HCT116 (cell line): ENCODE results near the gene ALLC. TPM values are rescaled to one million over a fixed set of nuclear protein-coding genes. Genes with fewer than 3 reads are reported as not detected.

Source experiments
- ATAC-seq: fragments of 200-7000 bp; cut with Tn5 transposase; 2 replicates; pipeline ENCODE4 v1.9.1; 2020; ENCODE audit warnings: mild to moderate bottlenecking, moderate library complexity
- BruUV-seq: library from RNA; stranded (reverse); fragments of 400-500 nt; replicated peaks from 2 replicates; lab custom pipeline; 2021; lab: Mats Ljungman, UMichigan
- CTCF ChIA-PET: fragments of 300-600 bp; sonication (Branson Sonifier 250); formaldehyde crosslinking; loops from one replicate; lab custom pipeline; 2021; ENCODE audit warnings: antibody characterized with exemption; lab: Charles Lee
- POLR2A ChIA-PET: fragments of 300-600, 350-600 bp; sonication (Branson Sonifier 250); formaldehyde crosslinking; loops from one replicate; lab custom pipeline; 2021; ENCODE audit warnings: antibody characterized with exemption; lab: Charles Lee
- RAD21 ChIA-PET, 2 experiments: fragments of 300-600 bp; sonication (Branson Sonifier 250); formaldehyde crosslinking; loops; one replicate each; lab custom pipeline; 2023; ENCODE audit warnings: low total read pairs in 2 of 2; ENCODE audit not compliant: uncharacterized antibody in 2 of 2, unreplicated experiment in 2 of 2, low non-redundant PET in 1 of 2; lab: Charles Lee
- DNase-seq: peaks from one replicate; pipeline ENCODE4 v3.0.0-alpha.2; 2010; ENCODE audit warnings: low read depth, low spot score
- H2AFZ ChIP-seq: fragments of 200-600 bp; shearing (Covaris generic), sonication (generic); 2 replicates; pipeline ENCODE4 v1.6.1; 2017; ENCODE audit warnings: low read depth, mixed run types, mixed read lengths, antibody characterized with exemption, low read length; ENCODE audit not compliant: poor library complexity, severe bottlenecking
- H3K27ac ChIP-seq: 2 replicates; pipeline ENCODE4 v1.5.1; 2012; ENCODE audit warnings: low read depth, low read length
- H3K27me3 ChIP-seq: fragments of 200-600 bp; sonication (generic); 2 replicates; pipeline ENCODE4 v1.6.1; 2016; ENCODE audit warnings: mixed run types, low read length, mixed read lengths; ENCODE audit not compliant: insufficient read depth
- H3K36me3 ChIP-seq, 2 experiments: fragments of 200-500 bp in 1 of 2; fragments of 200-600 bp in 1 of 2; sonication (Bioruptor generic) in 1 of 2; sonication (generic) in 1 of 2; 2 replicates each; pipeline versions ENCODE4 v1.5.1 to v1.6.1; 2014 to 2016; ENCODE audit warnings: low read length in 2 of 2, inconsistent platforms in 1 of 2, mixed read lengths in 1 of 2, mixed run types in 1 of 2; ENCODE audit not compliant: insufficient read depth in 2 of 2, control insufficient read depth in 1 of 2
- H3K4me1 ChIP-seq, 2 experiments: fragments of 200-600 bp in 1 of 2; sonication (generic) in 1 of 2; 2 replicates each; pipeline versions ENCODE4 v1.5.1 to v1.6.1; 2012 to 2017; ENCODE audit warnings: low read length in 2 of 2, inconsistent platforms in 1 of 2, mild to moderate bottlenecking in 1 of 2, mixed read lengths in 1 of 2, mixed run types in 1 of 2, moderate library complexity in 1 of 2; ENCODE audit not compliant: insufficient read depth in 2 of 2, control insufficient read depth in 1 of 2
- H3K4me2 ChIP-seq: fragments of 200-600 bp; sonication (generic); 2 replicates; pipeline ENCODE4 v1.6.1; 2017; ENCODE audit warnings: mixed run types, low read length, mixed read lengths
- H3K4me3 ChIP-seq, 2 experiments: fragments of 200-600 bp in 1 of 2; sonication (generic) in 1 of 2; replicated peaks in 1 of 2; 2 replicates each; pipeline ENCODE4 v1.5.1; 2011 to 2016; ENCODE audit warnings: low read length in 2 of 2, control low read depth in 1 of 2, low read depth in 1 of 2, mild to moderate bottlenecking in 1 of 2, mixed read lengths in 1 of 2, mixed run types in 1 of 2
- H3K79me2 ChIP-seq: fragments of 200-600 bp; sonication (generic); 2 replicates; pipeline ENCODE4 v1.6.1; 2017; ENCODE audit warnings: mild to moderate bottlenecking, mixed run types, low read length, moderate library complexity, mixed read lengths; ENCODE audit not compliant: insufficient read depth
- H3K9ac ChIP-seq: fragments of 200-600 bp; sonication (generic); 2 replicates; pipeline ENCODE4 v1.6.1; 2016; ENCODE audit warnings: low read length, mixed read lengths
- H3K9me2 ChIP-seq: fragments of 200-600 bp; sonication (generic), shearing (Covaris generic); 2 replicates; pipeline ENCODE4 v1.6.1; 2017; ENCODE audit warnings: mixed run types, mild to moderate bottlenecking, moderate library complexity; ENCODE audit not compliant: insufficient read depth
- H3K9me3 ChIP-seq, 2 experiments: fragments of 200-500 bp in 1 of 2; fragments of 200-600 bp in 1 of 2; sonication (Bioruptor generic) in 1 of 2; sonication (generic) in 1 of 2; 2 replicates each; pipeline ENCODE4 v1.6.1; 2014 to 2017; ENCODE audit warnings: low read length in 2 of 2, mixed read lengths in 2 of 2, inconsistent platforms in 1 of 2, low read depth in 1 of 2, mild to moderate bottlenecking in 1 of 2, mixed run types in 1 of 2, moderate library complexity in 1 of 2; ENCODE audit not compliant: control insufficient read depth in 1 of 2, insufficient read depth in 1 of 2
- H4K20me1 ChIP-seq: fragments of 200-600 bp; sonication (generic), shearing (Covaris generic); 2 replicates; pipeline ENCODE4 v1.6.1; 2017; ENCODE audit warnings: mixed run types, mild to moderate bottlenecking, moderate library complexity; ENCODE audit not compliant: insufficient read depth
- ELF1 ChIP-seq: IDR thresholded peaks from 2 replicates; pipeline ENCODE4 v1.6.1; 2012; ENCODE audit warnings: low read depth, borderline replicate concordance
- MAX ChIP-seq: IDR thresholded peaks from 2 replicates; pipeline ENCODE4 v1.6.1; 2012
- POLR2A ChIP-seq: IDR thresholded peaks from 2 replicates; pipeline ENCODE4 v1.7.0; 2011; ENCODE audit warnings: borderline replicate concordance; ENCODE audit not compliant: insufficient read depth, insufficient read length; ENCODE audit errors: extremely low read depth
- POLR2AphosphoS5 ChIP-seq: IDR thresholded peaks from 2 replicates; pipeline ENCODE4 v1.6.1; 2011; ENCODE audit warnings: mild to moderate bottlenecking, low read depth, low read length, moderate library complexity
- RAD21 ChIP-seq: IDR thresholded peaks from 2 replicates; pipeline ENCODE4 v1.6.1; 2012; ENCODE audit warnings: low read depth, mild to moderate bottlenecking
- REST ChIP-seq: IDR thresholded peaks from 2 replicates; pipeline ENCODE4 v1.6.1; 2012; ENCODE audit warnings: low read depth
- ZBTB33 ChIP-seq: IDR thresholded peaks from 2 replicates; pipeline ENCODE4 v1.6.1; 2011; ENCODE audit warnings: mild to moderate bottlenecking, low read length, moderate library complexity; ENCODE audit not compliant: insufficient replicate concordance; ENCODE audit errors: extremely low read depth
- ZFX ChIP-seq: fragments of 450-650 bp; IDR thresholded peaks from 2 replicates; pipeline ENCODE4 v1.6.1; 2017
- intact Hi-C: fragments of 100-400 bp; cut with micrococcal nuclease; formaldehyde crosslinking; loops from 2 replicates; pipeline ENCODE4 v1.10.0; 2022
- total RNA-seq: library from RNA; stranded (reverse); gene quantifications from one replicate; pipeline ENCODE4 v1.2.1, GENCODE V29; 2021; ENCODE audit not compliant: unreplicated experiment

The ALLC gene
- total RNA-seq, 1 experiment from 2014 or later, result not detected

GRCh38 chr2:3751251-3751650, 93.3 kb downstream of the ALLC start:
- ChIA-PET CTCF (no interaction called here), RAD21 (no interaction called here), POLR2A (no interaction called here)
- H3K4me2 ChIP-seq, result no peak overlapping the region
- peaks cover 0 to 8% of the 10 kb centered on the region in 2 experiments; a peak in 2 of 4 replicates for H3K4me1 ChIP-seq
- no peak overlapping the region for H2AFZ ChIP-seq
- peaks cover 40% of the 10 kb centered on the region for H3K27me3 ChIP-seq
- no peak overlapping the region for H3K9ac ChIP-seq
- DNase-seq (no peak), ATAC-seq (no peak)
- no peaks in the 10 kb centered on the region for H4K20me1 ChIP-seq
- H3K9me2 ChIP-seq, result no peaks in the 10 kb centered on the region
- intact Hi-C loops, result no loop called here
- H3K27ac ChIP-seq, result no peak overlapping the region
- H3K9me3 ChIP-seq, result no peaks in the 10 kb centered on the region
- TF ChIP-seq MAX (no peak), REST (no peak), POLR2AphosphoS5 (no peak), ZFX (no peak), RAD21 (no peak), ELF1 (no peak), ZBTB33 (no peak), POLR2A (no peak)
- H3K79me2 ChIP-seq, result no peaks in the 10 kb centered on the region
- BruUV-seq, result no TSS peak
- no peak overlapping the region for H3K4me3 ChIP-seq
- no peaks in the 10 kb centered on the region for H3K36me3 ChIP-seq
